ENCODE data around the gene LHCGR.

Gene LHCGR

DNA sequence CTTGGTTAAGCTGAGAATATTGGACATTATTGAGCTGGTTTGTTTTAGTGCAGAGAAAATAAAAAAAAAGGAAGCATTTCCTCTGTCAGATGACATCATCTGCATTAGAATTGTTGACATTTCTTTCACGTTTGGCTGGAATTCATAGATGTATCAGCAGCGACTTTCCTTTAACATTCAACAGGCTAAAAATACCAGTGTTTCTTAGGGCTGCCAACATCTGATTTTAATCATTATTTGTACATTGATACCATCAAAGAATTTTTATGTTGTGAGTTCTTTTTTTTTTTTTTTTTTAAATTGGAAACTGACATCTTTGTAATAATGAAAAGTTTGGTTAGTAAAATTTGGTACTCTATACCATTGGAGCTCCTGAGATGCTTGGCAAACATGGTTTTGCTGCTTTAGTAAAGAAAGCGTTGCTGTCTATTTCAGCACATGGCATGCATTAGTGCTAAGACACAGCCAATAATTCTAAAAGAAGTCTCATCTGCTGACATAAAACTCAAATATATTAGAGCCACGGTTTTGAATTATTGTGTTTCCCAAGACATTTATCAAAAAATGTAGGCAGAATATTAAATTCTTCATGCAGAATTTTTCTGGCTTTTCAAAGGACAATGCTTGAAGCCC lies 104.2 kb downstream of the LHCGR start:
- Histone ChIP-seq H3K27ac (no peak overlapping the region), H3K9ac (no peak overlapping the region), H3K4me2 (no peak overlapping the region), H3K4me3 (IDR thresholded peaks at IDR 0.05; ENCODE audit: insufficient read depth, low read depth, low read length) (no peak overlapping the region), H3K36me3 (ENCODE audit: insufficient read depth) (no peaks in the 10 kb centered on the region), H3K4me1 (ENCODE audit: low read depth, poor library complexity, severe bottlenecking) (no peaks in the 10 kb centered on the region), H4K20me1 (ENCODE audit: insufficient read depth) (no peaks in the 10 kb centered on the region), H3K27me3 (ENCODE audit: insufficient read depth, low read depth) (no peaks in the 10 kb centered on the region), H2AFZ (ENCODE audit: low read depth) (no peak overlapping the region), H3K79me2 (ENCODE audit: insufficient read depth, low read depth) (no peaks in the 10 kb centered on the region)
- TF ChIP-seq, protein P1, sequence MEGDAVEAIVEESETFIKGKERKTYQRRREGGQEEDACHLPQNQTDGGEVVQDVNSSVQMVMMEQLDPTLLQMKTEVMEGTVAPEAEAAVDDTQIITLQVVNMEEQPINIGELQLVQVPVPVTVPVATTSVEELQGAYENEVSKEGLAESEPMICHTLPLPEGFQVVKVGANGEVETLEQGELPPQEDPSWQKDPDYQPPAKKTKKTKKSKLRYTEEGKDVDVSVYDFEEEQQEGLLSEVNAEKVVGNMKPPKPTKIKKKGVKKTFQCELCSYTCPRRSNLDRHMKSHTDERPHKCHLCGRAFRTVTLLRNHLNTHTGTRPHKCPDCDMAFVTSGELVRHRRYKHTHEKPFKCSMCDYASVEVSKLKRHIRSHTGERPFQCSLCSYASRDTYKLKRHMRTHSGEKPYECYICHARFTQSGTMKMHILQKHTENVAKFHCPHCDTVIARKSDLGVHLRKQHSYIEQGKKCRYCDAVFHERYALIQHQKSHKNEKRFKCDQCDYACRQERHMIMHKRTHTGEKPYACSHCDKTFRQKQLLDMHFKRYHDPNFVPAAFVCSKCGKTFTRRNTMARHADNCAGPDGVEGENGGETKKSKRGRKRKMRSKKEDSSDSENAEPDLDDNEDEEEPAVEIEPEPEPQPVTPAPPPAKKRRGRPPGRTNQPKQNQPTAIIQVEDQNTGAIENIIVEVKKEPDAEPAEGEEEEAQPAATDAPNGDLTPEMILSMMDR (conservative IDR thresholded peaks at IDR 0.05; ENCODE audit: low read depth, low read length) = no peak

DNA sequence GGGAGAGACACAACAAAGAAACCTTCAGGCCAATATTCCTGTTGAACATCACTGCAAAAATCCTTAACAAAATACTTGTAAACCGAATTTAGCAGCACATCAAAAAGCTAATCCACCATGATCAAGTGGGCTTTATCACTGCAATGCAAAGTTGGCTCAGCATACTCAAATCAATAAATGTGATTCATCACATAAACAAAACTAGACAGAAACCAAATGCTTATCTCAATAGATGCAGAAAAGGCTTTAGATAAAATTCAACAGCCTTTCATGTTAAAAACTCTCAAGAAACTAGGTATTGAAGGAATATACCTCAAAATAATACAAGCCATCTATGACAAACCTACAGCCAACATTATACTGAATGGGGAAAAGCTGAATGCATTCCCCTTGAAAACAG lies 117.3 kb downstream of the LHCGR start:
- H3K9ac ChIP-seq = no peak overlapping the region
- no peaks in the 10 kb centered on the region for H3K79me2 ChIP-seq (ENCODE audit: insufficient read depth, low read depth)
- H4K20me1 ChIP-seq (ENCODE audit: insufficient read depth) = no peaks in the 10 kb centered on the region
- no peak overlapping the region for H3K27ac ChIP-seq
- no peak overlapping the region for H3K4me2 ChIP-seq
- H3K4me3 ChIP-seq (IDR thresholded peaks at IDR 0.05; ENCODE audit: insufficient read depth, low read depth, low read length) = no peak overlapping the region
- H3K27me3 ChIP-seq (ENCODE audit: insufficient read depth, low read depth) = no peaks in the 10 kb centered on the region
- H2AFZ ChIP-seq (ENCODE audit: low read depth) = no peak overlapping the region
- no peaks in the 10 kb centered on the region for H3K4me1 ChIP-seq (ENCODE audit: low read depth, poor library complexity, severe bottlenecking)
- H3K36me3 ChIP-seq (ENCODE audit: insufficient read depth) = no peaks in the 10 kb centered on the region
- TF ChIP-seq, protein P1 (conservative IDR thresholded peaks at IDR 0.05; ENCODE audit: low read depth, low read length) = no peak

Measured in KMS-11 (cell line).